ENCODE measurements around the gene GTSE1. TPM values are rescaled to one million over a fixed set of nuclear protein-coding genes. Genes with fewer than 3 reads are reported as not detected.

Gene GTSE1
- polyA plus RNA-seq, 1 donor (not counting 4 experiments of a cell fraction or from before 2014, with no cell fraction given) = 4.7 TPM

- no peaks in the 10 kb centered on the region for H3K27me3 ChIP-seq (ENCODE audit: control insufficient read depth, extremely low read depth, insufficient read depth, low read length)
- no peak for DNase-seq (ENCODE audit: low read depth, low spot score)
- no peaks in the 10 kb centered on the region for H4K20me1 ChIP-seq (ENCODE audit: control insufficient read depth, extremely low read depth, insufficient read depth, low read length)
- no peaks in the 10 kb centered on the region for H3K9me1 ChIP-seq (ENCODE audit: control insufficient read depth, extremely low read depth, insufficient read depth, low read length)
- H3K4me1 ChIP-seq (ENCODE audit: control insufficient read depth, extremely low read depth, insufficient read depth, low read length) = peaks cover 3% of the 10 kb centered on the region
- H3K27ac ChIP-seq (ENCODE audit: control insufficient read depth, insufficient read depth, low read length) = no peak overlapping the region
- no peak overlapping the region for H3K4me3 ChIP-seq (ENCODE audit: control insufficient read depth in 2 of 3, extremely low read depth in 1 of 3, insufficient read depth in 2 of 3, low read depth in 1 of 3, low read length in 3 of 3)
- FAIRE-seq = no peak
- no peak overlapping the region for H2AFZ ChIP-seq (ENCODE audit: control insufficient read depth, low read length)
- H3K9me3 ChIP-seq (ENCODE audit: control insufficient read depth, low read depth, low read length) = peaks cover 8% of the 10 kb centered on the region
- H3K36me3 ChIP-seq (ENCODE audit: control insufficient read depth in 2 of 2, extremely low read depth in 1 of 2, insufficient read depth in 2 of 2, low read length in 2 of 2) = peaks cover 9 to 19% of the 10 kb centered on the region in 2 experiments
- no peak overlapping the region for H3K9ac ChIP-seq (ENCODE audit: control insufficient read depth, extremely low read depth, insufficient read depth, low read length)
- dilution Hi-C loops (cut with MboI; ENCODE audit: extremely low pct_ligation_motif_present, low sequenced_read_pairs) = no loop called here
- H3K4me2 ChIP-seq (ENCODE audit: control insufficient read depth, extremely low read depth, insufficient read depth, low read depth, low read length) = no peak overlapping the region
- TF ChIP-seq EZH2 (IDR thresholded peaks at IDR 0.05; ENCODE audit: low read length) (no peak), CTCF (optimal IDR thresholded peaks at IDR 0.05 in 1 of 3, IDR thresholded peaks at IDR 0.05 in 1 of 3, conservative IDR thresholded peaks at IDR 0.05 in 1 of 3; ENCODE audit: extremely low read depth in 1 of 3, insufficient read depth in 2 of 3, low read length in 3 of 3) (no peak)
- H3K79me2 ChIP-seq (ENCODE audit: control insufficient read depth, insufficient read depth, low read length) = no peaks in the 10 kb centered on the region
Observed at GRCh38 chr22:46373159-46373558, 76.5 kb downstream of the GTSE1 start.

- Histone ChIP-seq H3K4me3 (ENCODE audit: control insufficient read depth in 2 of 3, extremely low read depth in 1 of 3, insufficient read depth in 2 of 3, low read depth in 1 of 3, low read length in 3 of 3) (no peak overlapping the region), H3K9me1 (ENCODE audit: control insufficient read depth, extremely low read depth, insufficient read depth, low read length) (no peaks in the 10 kb centered on the region), H2AFZ (ENCODE audit: control insufficient read depth, low read length) (no peak overlapping the region), H3K27ac (ENCODE audit: control insufficient read depth, insufficient read depth, low read length) (no peak overlapping the region), H4K20me1 (ENCODE audit: control insufficient read depth, extremely low read depth, insufficient read depth, low read length) (no peaks in the 10 kb centered on the region), H3K79me2 (ENCODE audit: control insufficient read depth, insufficient read depth, low read length) (no peaks in the 10 kb centered on the region), H3K4me1 (ENCODE audit: control insufficient read depth, extremely low read depth, insufficient read depth, low read length) (peaks cover 3% of the 10 kb centered on the region), H3K4me2 (ENCODE audit: control insufficient read depth, extremely low read depth, insufficient read depth, low read depth, low read length) (no peak overlapping the region), H3K36me3 (ENCODE audit: control insufficient read depth in 2 of 2, extremely low read depth in 1 of 2, insufficient read depth in 2 of 2, low read length in 2 of 2) (peaks cover 9 to 23% of the 10 kb centered on the region in 2 experiments), H3K27me3 (ENCODE audit: control insufficient read depth, extremely low read depth, insufficient read depth, low read length) (no peaks in the 10 kb centered on the region), H3K9me3 (ENCODE audit: control insufficient read depth, low read depth, low read length) (peaks cover 8% of the 10 kb centered on the region), H3K9ac (ENCODE audit: control insufficient read depth, extremely low read depth, insufficient read depth, low read length) (no peak overlapping the region)
- dilution Hi-C loops (cut with MboI; ENCODE audit: extremely low pct_ligation_motif_present, low sequenced_read_pairs) = no loop called here
- DNase-seq (ENCODE audit: low read depth, low spot score) (no peak), FAIRE-seq (no peak)
- TF ChIP-seq CTCF (optimal IDR thresholded peaks at IDR 0.05 in 1 of 3, IDR thresholded peaks at IDR 0.05 in 1 of 3, conservative IDR thresholded peaks at IDR 0.05 in 1 of 3; ENCODE audit: extremely low read depth in 1 of 3, insufficient read depth in 2 of 3, low read length in 3 of 3) (no peak), EZH2 (IDR thresholded peaks at IDR 0.05; ENCODE audit: low read length) (no peak)
Observed at GRCh38 chr22:46373921-46374662, 77.4 kb downstream of the GTSE1 start.
